ENCODE data around the gene CFAP299.
"Not testable (repeated sequence)": the region's sequence is repeated elsewhere in the genome, so short reads cannot be mapped to it uniquely, and the experiment has no call there.

CFAP299 gene

DNA sequence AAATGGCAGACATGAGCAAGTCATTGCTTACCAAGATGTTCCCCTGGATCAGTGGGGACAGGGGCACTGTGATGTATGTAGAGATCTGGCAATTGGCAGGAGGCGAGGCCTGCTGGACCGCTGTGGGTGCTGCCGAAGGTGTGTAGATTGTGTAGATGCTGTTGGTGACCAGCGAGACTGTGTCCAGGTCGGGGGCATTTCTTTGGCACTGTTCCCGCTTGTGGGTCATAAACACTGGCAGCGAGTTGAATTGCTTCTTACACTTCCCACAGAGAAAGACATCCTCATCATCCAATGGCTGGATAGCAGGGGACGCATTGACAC, 52.7 kb downstream of the CFAP299 start:
- DNase-seq (ENCODE audit: low read depth, low spot score), result no peak

DNA sequence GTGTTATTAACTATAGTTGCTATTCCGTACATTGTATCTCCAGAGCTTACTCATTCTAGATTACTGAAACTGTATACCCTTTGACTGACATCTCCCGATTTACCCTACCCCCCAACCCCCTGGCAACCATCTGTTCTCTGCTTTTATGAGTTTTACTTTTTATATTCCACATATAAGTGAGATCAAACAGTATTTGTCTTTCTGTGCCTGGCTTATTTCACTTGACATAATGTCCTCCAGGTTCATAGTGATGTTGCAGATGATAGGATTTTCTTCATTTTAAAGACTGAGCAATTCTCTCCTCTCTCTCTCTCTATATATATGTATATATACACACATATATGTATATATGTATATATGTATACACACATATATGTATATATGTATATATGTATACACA, 54.6 kb downstream of the CFAP299 start:
- no peak for DNase-seq (ENCODE audit: low read depth, low spot score)

DNA sequence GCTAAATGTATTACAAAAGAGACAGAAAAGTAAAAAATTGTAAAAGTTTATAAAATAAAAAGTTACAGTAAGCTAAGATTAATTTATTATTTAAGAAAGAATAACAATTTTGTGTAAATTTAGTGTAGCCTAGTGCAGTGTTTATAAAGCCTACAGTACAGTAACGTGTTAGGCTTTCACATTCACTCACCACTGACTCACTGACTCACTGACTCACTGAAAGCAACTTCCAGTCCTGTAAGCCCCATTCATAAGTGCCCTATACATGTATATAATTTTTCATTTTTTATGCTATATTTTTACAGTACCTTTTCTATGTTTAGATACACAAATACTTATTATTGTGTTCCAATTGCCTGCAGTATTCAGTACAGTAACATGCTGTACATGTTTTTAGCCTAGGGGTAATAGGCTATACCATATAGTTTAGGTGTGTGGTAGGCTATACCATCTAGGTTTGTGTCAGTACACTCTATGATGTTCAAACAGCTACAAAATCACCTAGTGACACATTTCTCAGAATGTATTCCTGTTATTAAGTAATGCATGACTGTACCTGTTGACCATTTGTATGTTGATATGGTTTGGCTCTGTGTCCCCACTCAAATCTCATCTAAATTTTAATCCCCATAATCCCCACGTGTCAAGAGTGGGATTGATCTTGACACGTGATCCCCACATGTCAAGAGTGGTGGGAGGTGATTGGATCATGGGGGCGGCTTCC, 57.9 kb downstream of the CFAP299 start:
- no peak for DNase-seq (ENCODE audit: low read depth, low spot score)

DNA sequence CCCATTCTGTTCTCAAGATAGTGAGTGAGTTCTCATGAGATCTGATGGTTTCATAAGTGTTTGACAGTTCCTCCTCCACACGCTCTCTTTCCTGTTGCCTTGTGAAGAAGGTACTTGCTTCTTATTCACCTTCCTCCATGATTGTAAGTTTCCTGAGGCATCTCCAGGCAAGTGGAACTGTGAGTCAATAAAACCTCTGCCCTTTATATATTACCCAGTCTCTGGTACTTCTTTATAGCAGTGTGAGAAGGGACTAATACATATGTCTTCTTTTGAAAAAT, 58.4 kb downstream of the CFAP299 start:
- DNase-seq (ENCODE audit: low read depth, low spot score), result no peak

DNA sequence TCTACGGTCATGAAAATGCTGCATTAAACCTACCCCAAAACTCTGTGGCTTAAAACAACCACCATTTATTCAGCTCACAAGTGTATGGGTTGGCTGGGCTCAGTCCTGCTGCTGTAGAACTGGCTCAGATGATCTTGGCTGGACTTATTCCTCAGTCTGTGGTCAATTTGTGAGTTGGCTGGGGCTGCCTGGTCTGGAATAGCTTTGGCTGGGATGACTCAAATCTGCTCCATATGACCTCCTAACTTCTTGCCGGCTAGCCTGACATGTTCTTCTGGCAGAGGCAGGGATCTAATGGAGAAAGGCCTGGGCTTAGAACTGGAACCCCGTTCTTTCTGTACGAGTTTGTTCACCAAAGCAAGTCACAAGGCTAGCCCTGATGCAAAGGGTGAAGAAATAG, 71.7 kb downstream of the CFAP299 start:
- DNase-seq (ENCODE audit: low read depth, low spot score), result no peak

GRCh38 chr4:80409809-80410208, 74.3 kb downstream of the CFAP299 start:
- no peak for DNase-seq (ENCODE audit: low read depth, low spot score)

GRCh38 chr4:80412322-80412721, 76.8 kb downstream of the CFAP299 start:
- DNase-seq (ENCODE audit: low read depth, low spot score), result no peak

DNA sequence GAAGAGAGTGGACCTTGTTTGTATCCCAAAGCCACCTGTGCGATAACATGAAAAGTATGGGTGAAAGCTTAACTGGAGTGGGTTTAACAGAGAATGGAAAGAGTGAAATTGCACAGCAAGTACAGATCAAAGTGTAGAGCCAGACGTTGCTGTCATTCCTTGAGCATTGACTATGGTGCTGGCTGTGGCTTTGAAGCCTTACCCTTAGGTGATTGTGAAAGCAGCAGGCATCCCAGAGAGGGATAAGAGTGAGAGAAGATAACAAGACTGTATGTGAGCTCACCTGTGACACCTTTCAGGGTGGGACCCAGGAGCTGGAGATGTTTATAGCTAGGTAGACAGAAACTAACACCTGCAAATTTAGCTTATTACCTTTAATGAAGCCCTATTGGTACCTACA, 77.6 kb downstream of the CFAP299 start:
- DNase-seq (ENCODE audit: low read depth, low spot score), result no peak

GRCh38 chr4:80417019-80417418, 81.5 kb downstream of the CFAP299 start:
- DNase-seq (ENCODE audit: low read depth, low spot score), result no peak

DNA sequence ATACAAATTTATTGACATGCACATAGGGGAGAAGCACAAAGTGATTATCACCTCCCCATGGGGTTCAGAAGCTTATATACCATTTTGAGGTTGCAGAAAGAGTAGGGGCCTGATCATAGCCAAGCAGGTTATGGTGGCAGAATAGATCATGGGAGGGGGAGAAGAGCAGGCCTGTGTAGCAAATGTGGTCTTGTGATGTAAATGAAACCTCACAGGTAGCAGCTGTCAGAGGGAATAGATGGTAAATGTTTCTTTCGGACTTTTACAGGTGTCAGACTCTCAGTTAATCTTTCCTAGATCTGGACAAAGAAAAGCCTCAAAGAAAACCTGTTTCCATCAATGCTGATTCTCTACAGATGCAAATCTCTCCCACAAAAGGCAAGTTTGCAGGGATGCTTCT, 84.4 kb downstream of the CFAP299 start:
- DNase-seq (ENCODE audit: low read depth, low spot score), result no peak

DNA sequence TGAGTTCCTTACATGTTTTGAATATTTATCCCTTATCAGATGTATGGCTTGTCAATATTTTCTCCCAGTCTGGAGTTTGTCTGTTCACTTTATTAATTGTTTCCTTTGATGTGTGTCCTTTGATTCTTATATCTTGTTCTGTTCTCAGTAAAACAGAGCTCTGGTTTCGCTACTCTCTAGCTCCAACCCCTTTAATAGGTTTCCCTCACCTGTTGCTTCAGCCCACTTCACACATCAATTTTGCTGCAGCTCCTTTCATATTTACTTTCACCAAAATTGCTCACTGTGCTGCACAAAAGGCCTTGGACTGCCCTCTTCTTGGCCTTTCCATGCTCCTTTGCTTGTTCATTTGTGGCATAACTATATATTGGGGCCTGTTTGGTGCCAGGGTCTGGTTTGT, 85.1 kb downstream of the CFAP299 start:
- no peak for DNase-seq (ENCODE audit: low read depth, low spot score)

DNA sequence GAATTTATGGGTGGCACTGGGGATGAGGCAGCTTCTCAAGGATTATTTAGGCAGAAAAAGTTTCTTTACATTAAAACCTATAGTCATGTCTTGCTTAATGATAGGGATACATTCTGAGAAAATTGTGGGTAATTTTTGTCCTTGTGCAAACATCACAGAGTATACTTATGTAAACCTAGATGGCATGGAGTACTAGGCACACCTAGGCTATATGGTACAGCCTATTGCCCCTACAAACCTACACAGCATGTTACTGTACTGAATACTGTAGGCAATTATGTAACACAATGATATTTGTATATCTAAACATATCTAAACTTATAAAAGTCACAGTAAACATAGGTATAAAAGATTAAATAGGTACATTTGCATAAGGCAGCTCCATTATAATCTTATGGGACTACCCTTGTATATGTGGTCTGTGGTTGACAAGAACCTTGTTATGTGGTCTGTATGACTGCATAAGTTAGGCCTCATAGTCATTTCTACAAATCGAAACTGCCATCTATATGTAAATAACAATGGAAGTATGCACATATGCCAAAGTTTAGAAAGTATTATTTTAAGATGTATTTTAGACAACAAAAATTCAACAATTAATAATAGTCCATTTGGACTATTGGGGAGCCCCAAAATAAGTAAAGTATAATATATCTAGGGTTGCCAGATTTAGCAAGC, 87.3 kb downstream of the CFAP299 start:
- DNase-seq (ENCODE audit: low read depth, low spot score), result no peak

DNA sequence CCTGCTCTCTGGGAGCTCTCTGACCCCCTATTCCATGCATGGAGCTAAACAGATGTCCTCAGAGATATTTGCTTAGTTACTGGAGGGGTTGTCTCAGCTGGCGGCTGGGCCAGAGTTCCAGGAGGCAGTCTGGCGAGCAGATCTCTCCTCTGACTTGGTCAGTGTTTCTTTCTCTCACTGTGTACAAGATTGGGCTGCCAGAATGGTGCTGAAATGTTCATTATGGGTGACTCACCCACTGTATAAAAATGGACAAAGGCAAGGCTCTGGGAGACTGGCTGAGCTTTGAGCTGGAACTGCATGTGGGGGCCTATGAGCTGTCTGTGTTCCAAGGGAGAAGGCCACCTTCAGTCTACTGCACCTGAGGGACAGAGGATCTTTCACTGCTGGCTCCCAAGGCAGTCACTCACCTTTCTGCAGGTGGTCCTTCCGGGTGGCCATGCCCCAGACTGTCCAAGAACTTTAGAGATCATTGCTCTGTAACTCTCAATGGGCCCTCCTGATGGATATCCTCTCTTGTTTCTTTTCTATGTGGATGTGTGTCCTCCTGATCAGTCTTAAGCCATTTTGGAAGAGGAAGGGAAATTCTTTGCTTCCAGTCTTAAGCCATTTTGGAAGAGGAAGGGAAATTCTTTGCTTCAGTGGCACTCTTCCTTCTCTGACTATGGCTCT, 88.2 kb downstream of the CFAP299 start:
- DNase-seq (ENCODE audit: low read depth, low spot score), result no peak

GRCh38 chr4:80424225-80424581, 88.7 kb downstream of the CFAP299 start:
- DNase-seq (ENCODE audit: low read depth, low spot score), result no peak

- DNase-seq (ENCODE audit: low read depth, low spot score), result no peak
Observed at GRCh38 chr4:80425124-80426100, 89.9 kb downstream of the CFAP299 start.

DNA sequence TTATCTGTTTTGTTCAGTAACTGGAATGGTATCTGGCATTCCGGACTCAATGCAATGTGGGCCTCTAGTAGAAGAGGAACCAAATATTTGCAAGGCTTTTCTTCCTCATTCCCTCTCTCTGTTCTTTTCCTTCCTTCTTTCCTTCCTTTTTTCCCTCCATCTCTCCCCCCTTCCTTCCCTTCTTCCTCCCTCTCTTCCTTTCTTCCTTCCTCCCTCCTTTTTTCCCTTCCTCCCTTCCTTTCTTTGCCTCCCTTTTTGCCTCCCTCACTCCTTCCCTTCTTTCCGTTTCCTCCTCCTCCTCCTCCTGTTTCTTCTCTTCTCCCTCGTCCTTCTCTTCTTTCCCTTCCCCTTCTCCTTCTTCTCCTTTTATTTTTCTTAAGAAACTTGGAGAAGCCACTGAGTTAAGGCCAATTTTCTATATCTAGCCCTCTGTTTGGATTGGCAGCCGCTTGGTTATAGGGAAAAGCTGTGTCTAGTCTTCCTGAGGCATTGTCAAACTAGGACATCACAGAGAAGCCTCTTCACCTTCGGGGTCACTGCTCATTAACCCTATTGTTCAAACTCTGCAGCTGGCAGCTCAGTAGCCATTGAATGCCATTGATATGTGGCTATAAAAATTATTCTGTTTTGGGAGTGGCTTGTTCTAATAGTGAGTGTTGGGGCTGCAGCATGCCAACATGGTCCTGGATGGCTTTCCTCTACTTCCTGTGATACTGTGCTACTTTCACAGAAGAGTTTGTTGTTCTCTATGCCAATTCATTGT, 95.9 kb downstream of the CFAP299 start:
- DNase-seq (ENCODE audit: low read depth, low spot score), result no peak

DNA sequence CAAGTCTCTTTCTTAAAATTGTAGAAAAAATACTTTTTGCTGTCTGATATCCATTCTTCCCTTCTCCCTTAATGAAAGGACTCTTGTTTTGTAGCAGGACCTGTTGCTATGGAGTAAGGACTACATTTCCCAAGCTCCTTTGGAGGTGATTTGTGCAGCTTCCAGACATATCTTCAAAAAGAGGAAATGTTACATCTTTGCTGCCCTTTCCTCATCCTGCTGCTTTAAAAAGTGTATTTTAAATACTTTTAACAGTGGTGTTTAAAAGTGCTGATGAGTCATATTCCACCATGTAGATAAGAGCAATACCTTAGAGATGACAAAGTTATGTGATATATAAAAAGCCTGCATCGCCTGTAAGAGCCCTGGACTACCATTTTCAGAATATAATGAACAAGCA, 98.7 kb downstream of the CFAP299 start:
- no peak for DNase-seq (ENCODE audit: low read depth, low spot score)

- DNase-seq (ENCODE audit: low read depth, low spot score), result no peak
Observed at GRCh38 chr4:80438016-80438415, 102.5 kb downstream of the CFAP299 start.

GRCh38 chr4:80439294-80440061, 103.9 kb downstream of the CFAP299 start:
- DNase-seq (ENCODE audit: low read depth, low spot score), result not testable (repeated sequence)

GRCh38 chr4:80446248-80446647, 110.7 kb downstream of the CFAP299 start:
- no peak for DNase-seq (ENCODE audit: low read depth, low spot score)

DNA sequence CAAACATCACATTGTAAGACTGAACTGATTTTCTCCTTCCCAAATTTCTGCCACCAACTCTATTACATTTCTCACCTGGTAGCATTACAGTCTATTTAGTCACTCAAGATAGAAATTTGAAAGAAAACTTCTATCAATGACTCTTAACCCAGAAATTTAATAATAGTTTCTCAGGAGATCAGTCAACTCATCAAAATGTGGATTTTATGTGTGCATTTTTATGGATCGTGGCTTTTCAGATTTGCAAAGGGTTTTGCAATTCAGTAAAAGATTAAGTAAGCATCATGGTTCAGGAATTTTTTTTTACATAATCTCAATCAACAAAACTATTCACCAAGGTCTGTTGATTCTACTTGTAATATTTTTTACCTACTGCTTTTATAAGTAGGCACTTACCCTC, 111.1 kb downstream of the CFAP299 start:
- DNase-seq (ENCODE audit: low read depth, low spot score), result no peak
